ENCODE measurements around the gene CCNG2.

- no peak for TF ChIP-seq CTCF (IDR thresholded peaks at IDR 0.05)
- TF ChIP-seq POLR2A (IDR thresholded peaks at IDR 0.05): no peak
Measured at GRCh38 chr4:77154761-77155499, 2.1 kb upstream of the CCNG2 start.
